GM12872 (cell line): Measurements from ENCODE around the gene HK3.

Experiments used
- TF ChIP-seq, protein P1 (sequence below): IDR thresholded peaks from 3 replicates; pipeline ENCODE4 v1.5.1; 2011; ENCODE audit warnings: low read depth, mild to moderate bottlenecking, low read length, moderate library complexity; ENCODE audit not compliant: insufficient read depth

HK3 gene

DNA sequence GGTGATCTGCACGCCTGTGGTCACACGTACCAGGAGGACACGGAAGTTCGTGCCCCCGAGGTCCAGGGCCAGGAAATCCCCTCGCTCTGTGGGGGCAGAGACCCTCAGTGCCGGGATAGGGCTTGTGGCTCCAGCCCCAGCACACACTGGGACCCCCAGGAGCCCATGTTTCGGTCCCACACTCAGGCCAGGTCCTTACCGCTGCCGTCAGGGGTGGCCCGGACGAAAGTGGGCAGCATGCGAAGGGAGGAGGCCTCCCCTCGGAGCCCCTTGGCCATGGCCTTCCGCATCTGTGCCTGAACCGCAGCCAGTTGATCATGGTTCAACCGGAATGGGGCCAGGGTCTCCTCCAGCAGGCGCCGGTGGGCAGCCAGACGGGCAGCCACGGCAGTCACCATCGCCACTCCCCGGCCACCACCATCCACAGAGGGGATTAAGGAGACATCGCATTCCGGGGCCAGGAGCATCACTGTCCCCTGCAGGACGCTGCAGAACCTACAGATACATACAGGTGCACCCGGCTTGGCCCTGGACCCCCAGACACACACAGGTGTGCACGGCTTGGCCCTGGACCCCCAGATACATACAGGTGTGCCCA lies 11.8 kb downstream of the HK3 start:
- TF ChIP-seq, protein P1, sequence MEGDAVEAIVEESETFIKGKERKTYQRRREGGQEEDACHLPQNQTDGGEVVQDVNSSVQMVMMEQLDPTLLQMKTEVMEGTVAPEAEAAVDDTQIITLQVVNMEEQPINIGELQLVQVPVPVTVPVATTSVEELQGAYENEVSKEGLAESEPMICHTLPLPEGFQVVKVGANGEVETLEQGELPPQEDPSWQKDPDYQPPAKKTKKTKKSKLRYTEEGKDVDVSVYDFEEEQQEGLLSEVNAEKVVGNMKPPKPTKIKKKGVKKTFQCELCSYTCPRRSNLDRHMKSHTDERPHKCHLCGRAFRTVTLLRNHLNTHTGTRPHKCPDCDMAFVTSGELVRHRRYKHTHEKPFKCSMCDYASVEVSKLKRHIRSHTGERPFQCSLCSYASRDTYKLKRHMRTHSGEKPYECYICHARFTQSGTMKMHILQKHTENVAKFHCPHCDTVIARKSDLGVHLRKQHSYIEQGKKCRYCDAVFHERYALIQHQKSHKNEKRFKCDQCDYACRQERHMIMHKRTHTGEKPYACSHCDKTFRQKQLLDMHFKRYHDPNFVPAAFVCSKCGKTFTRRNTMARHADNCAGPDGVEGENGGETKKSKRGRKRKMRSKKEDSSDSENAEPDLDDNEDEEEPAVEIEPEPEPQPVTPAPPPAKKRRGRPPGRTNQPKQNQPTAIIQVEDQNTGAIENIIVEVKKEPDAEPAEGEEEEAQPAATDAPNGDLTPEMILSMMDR: no peak

DNA sequence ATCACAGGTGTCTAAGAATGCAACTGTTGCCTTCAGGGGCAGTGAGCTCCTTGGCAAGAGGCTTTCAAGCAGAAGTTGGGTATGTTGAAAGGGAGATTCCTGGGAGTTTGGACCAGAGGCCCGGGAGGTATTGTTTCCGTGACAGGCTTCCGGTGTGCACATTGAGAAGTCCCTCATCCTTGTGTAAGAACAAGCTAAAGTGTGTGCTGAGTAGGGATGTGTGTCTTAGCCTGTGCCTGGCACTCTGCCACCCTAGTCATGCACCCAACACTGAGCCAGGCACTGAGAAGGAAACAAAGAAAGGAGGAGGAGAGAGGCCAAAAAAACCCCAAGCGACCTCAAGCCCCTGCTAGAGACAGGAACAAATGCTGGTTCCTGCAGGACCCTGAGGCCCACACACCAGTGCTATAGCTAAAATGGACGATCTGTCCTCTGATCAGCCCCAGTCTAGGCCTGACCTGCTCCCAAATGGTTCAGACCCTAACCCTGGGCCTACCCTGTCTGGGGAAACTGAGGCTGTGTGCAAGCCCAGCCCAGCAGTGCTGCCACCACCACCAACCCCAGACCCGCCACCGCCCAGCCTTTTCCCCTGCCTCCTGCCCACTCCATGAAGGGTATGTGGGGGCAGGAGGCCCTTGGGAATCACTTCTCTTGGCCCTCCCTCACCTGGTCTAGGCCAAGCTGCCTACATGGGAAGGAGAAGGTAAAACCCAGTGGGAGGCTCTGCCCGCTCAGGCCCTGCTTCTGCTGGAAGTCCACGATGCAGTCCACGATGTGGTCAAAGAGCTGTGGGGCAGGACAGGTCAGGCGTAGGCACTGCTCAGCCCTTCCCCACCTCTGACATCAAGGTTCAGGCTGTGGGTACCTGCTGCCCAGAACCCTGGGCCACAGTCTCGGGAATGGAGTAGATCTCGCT lies 12.6 kb downstream of the HK3 start:
- TF ChIP-seq, protein P1: no peak

DNA sequence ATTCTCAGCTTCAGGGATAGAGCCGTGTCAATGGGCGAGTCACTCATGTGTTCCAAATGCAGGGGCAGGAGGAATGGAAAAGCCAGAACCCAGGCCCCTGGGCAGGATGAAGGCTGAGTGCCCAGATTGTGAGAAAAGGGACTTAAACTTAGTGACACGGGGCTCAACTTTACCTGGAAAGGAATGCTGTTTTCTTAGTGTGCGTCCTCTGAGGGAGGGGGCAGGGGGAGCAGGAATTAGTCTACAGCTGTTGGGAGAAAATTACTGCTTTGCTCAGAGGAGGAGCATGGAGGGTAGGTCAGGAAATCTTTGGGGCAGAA lies 14.6 kb downstream of the HK3 start:
- TF ChIP-seq, protein P1: no peak

DNA sequence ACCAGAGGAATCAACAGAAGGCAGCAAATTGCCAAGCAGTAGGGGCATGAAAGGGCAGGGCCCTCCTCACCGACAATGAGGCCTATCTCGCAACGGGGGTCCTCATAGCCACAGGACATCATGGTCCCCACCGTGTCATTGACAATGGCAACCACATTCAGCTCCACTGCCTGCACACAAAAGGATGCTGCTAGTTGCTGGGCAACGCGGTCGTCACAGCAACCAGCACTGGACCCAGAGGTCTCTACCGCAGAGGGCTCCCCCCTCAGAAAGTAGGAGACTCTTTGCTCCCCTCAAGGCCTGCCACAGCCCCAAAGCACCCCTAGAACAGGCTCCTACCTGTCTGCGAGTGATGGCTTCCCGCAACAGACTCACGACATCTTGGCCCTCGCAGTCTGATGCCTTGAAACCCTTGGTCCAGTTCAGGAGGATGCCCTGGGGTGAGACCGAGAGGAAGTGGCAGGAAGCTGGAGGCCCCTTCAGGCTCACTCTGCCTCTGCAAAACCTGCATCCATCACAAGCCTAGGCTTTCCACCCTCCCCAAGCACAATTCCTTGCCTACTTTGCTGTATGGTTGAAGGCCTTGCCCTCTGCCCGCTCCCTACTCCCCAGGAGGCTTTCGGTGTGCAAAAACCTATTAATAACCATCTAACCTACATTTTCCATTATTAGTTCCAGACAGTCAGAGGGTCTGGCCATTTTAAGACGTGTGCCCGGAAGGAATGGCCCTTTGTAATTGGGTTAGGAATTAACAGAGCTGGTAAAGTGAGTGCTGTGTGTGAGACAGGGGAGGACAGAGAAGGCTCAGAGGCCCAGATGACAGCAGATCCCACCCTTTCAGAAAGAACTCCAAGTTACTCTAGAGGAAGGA lies 15.2 kb downstream of the HK3 start:
- TF ChIP-seq, protein P1: no peak

DNA sequence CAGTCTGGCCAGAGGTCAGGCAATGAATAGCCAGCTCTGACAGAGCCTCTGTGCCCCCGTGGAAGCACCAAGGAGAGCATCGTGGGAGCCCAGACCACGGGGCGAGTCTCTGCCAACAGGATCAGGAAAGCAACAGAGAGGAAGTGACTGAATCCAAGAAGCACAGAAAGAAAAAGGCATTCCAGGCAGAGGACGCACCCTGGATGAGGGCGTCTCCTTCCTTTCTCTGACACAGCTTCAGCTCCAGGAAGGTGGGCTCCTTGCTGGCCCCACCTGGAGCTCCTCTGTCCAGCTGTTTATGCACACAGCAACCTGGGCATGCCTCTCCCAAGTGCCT lies 16.6 kb downstream of the HK3 start:
- TF ChIP-seq, protein P1: no peak

DNA sequence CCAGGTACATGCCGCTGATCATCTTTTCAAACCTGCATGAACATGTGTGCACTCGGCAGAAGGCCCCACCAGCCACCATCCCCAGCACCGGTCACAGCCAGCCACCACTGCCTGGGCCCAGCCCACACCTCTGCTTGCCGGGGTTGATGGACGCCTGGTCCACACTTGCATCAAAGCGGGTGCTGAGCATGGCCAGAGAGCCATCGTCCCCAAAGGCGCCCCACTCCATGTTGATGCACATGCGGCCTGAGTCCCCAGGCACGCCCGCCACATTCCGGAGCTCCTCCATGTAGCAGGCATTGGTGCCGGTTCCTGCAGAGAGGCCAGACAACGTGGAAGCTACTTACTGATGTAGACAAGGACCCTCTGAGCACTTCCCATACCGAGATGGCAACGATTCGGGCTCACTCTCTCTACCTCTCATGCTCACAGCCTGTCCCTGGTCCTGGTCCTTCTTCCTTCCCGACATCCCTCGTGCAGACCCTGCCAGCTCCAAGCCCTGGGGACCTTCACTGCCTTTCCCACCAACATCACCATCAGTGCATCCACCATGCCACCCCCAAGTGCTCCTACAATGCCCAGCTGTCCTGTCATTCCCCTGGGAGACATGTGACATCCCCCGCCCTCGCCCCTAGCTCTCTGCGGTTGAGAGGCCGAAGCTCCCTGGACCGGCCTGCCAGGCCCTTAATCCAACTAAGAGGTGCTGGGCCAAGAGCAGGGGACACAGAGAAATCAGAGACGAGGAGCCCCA lies 17.2 kb downstream of the HK3 start:
- TF ChIP-seq, protein P1: no peak
